Activated CD4-positive, alpha-beta T cell treated with anti-CD3 and anti-CD28 coated beads for 36 hours (primary cell): Measurements from ENCODE around the gene ENO2. TPM values are rescaled to one million over a fixed set of nuclear protein-coding genes. Genes with fewer than 3 reads are reported as not detected.

Experiments
- ATAC-seq: fragments of 200-7000 bp; cut with Tn5 transposase; one replicate; pipeline ENCODE4 v1.10.0; 2021; ENCODE audit warnings: mild to moderate bottlenecking, moderate library complexity
- CTCF ChIA-PET: fragments of 350-600 bp; sonication (Branson Sonifier 250); formaldehyde crosslinking; loops from one replicate; lab custom pipeline; 2021; ENCODE audit warnings: antibody characterized with exemption; lab: Charles Lee
- POLR2A ChIA-PET: fragments of 350-600 bp; sonication (Branson Sonifier 250); formaldehyde crosslinking; loops from one replicate; lab custom pipeline; 2021; ENCODE audit warnings: antibody characterized with exemption, inconsistent platforms; lab: Charles Lee
- DNase-seq: peaks from one replicate; pipeline ENCODE4 v3.0.0-alpha.2; 2020
- H3K27ac Mint-ChIP-seq: one replicate; pipeline ENCODE4 v1.8.0; 2021; ENCODE audit warnings: mixed read lengths
- H3K27me3 Mint-ChIP-seq: one replicate; pipeline ENCODE4 v1.8.0; 2021; ENCODE audit warnings: mixed read lengths
- H3K36me3 Mint-ChIP-seq: one replicate; pipeline ENCODE4 v1.8.0; 2021; ENCODE audit warnings: low read depth, mixed read lengths
- H3K4me1 Mint-ChIP-seq: one replicate; pipeline ENCODE4 v1.8.0; 2021; ENCODE audit warnings: mixed read lengths
- H3K4me3 Mint-ChIP-seq: one replicate; pipeline ENCODE4 v1.8.0; 2021; ENCODE audit warnings: mild to moderate bottlenecking, moderate library complexity, mixed read lengths
- H3K9me3 Mint-ChIP-seq: one replicate; pipeline ENCODE4 v1.8.0; 2021; ENCODE audit warnings: low read depth, mixed read lengths
- intact Hi-C, 2 experiments: fragments of 100-400 bp; cut with DNase I in 1 of 2; cut with micrococcal nuclease in 1 of 2; formaldehyde crosslinking; loops; one replicate each; pipeline versions ENCODE4 v1.14.2 to v1.15.1; 2022 to 2024; cut with DNase I, micrococcal nuclease
- total RNA-seq, 2 experiments: library from RNA; stranded (reverse); gene quantifications; one replicate each; pipeline ENCODE4 v1.2.3, GENCODE V29; 2021

ENO2 gene
- total RNA-seq, 2 experiments from 2014 or later, result 301 to 317 TPM

- intact Hi-C loops, result no loop called here
- peaks cover 23% of the 10 kb centered on the region for H3K36me3 Mint-ChIP-seq
- ChIA-PET CTCF (interaction anchor here (0.6 to 1.6 kb wide), 10 partner anchors 10 to 349 kb away, joined by 3 to 7 read pairs (median 3); partner anchors contain the start of gene USP5), POLR2A (interaction anchor here (1.0 kb wide), 1 partner anchor 31 kb away, joined by 3 read pairs; the partner anchor contains the start of genes C12orf57 and RNU7-1)
- DNase-seq, result no peak
- H3K27me3 Mint-ChIP-seq, result no peaks in the 10 kb centered on the region
- no peak overlapping the region for H3K4me3 Mint-ChIP-seq
- peaks cover 33% of the 10 kb centered on the region for H3K4me1 Mint-ChIP-seq
- H3K27ac Mint-ChIP-seq, result no peak overlapping the region
- H3K9me3 Mint-ChIP-seq, result no peaks in the 10 kb centered on the region
- ATAC-seq, result no peak
Measured at GRCh38 chr12:6912164-6912935, 2.0 kb upstream of the ENO2 start.

DNA sequence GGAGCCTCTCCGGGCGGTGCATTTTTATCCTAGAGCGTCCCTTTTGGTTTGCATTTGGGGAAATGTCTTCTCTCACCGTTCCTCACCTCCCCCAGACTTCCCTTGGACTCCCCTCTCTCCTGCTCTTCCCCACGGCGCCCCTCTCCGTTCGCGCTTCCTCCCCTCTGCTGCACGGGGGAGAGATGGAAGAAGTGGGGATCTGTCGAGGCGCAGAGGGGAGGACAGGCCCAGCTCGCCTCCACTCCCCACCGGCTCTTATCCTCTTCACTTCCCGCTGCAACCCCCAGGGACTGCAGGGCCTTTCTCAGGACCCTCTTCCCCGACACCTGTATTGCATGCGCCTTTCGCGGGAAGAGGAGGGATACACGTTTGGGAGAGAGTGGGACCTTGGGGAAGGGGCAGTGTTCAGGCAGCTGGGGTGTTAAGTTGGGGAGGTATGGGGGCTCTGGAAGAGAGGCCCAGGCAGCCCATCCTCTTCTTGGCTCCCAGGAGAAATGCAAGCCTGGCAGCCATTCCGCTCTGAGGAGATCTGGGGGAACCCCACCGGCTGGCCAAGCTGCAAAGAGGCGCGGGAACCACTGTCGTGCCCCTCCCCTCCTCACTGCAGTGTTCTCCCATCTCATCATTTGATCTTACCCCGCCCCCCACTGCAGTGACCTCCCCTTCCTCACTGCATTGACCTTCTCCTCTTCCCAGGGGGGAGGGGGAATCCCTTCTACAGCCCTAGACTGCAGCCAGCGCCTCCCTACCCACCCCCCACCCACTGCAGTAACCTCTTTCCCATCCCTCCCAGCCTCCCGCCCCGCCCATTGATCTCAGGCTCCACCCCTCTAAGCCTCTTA lies 788 bp downstream of the ENO2 start:
- CTCF ChIA-PET, result interaction anchor here (0.6 to 1.5 kb wide), 5 partner anchors 9 to 1034 kb away, joined by 3 to 6 read pairs (median 3); no protein-coding TSS in a partner anchor
- Mint-ChIP-seq H3K27ac (peak overlapping the region; percentile 78), H3K9me3 (no peaks in the 10 kb centered on the region), H3K4me3 (peak overlapping the region; percentile 98), H3K27me3 (no peaks in the 10 kb centered on the region), H3K4me1 (peaks cover 38% of the 10 kb centered on the region), H3K36me3 (peaks cover 40% of the 10 kb centered on the region)
- peak; percentile 54 for DNase-seq
- intact Hi-C loops, result loop anchor here (1.0 to 2.0 kb wide), 6 partner anchors 14 to 104 kb away; partner anchors contain the start of genes SPSB2 (in 2 of the 2) and LPCAT3 (in 1 of the 2)
- POLR2A ChIA-PET, result interaction anchor here (0.6 to 1.8 kb wide), 4 partner anchors 24 to 396 kb away, joined by 3 to 8 read pairs (median 3); partner anchors contain the start of genes C12orf57 and RNU7-1
- ATAC-seq, result no peak

GRCh38 chr12:6915789-6916285 lies 1.5 kb downstream of the ENO2 start:
- H3K9me3 Mint-ChIP-seq, result no peaks in the 10 kb centered on the region
- H3K36me3 Mint-ChIP-seq, result peaks cover 40% of the 10 kb centered on the region
- peak overlapping the region; percentile 98 for H3K4me3 Mint-ChIP-seq
- intact Hi-C loops, result loop anchor here (2.0 kb wide), 3 partner anchors 13 to 103 kb away; partner anchors contain the start of genes LPCAT3 (in 1 of the 2) and SPSB2 (in 1 of the 2)
- POLR2A ChIA-PET, result no interaction called here
- H3K27me3 Mint-ChIP-seq, result no peaks in the 10 kb centered on the region
- no peak for ATAC-seq
- H3K27ac Mint-ChIP-seq, result peak overlapping the region; percentile 78
- CTCF ChIA-PET, result interaction anchor here (0.7 to 1.5 kb wide), 3 partner anchors 8 to 378 kb away, joined by 3 read pairs; no protein-coding TSS in a partner anchor
- no peak for DNase-seq
- H3K4me1 Mint-ChIP-seq, result peaks cover 38% of the 10 kb centered on the region

GRCh38 chr12:6916426-6917200 lies 2.2 kb downstream of the ENO2 start:
- H3K4me1 Mint-ChIP-seq, result peaks cover 38% of the 10 kb centered on the region
- CTCF ChIA-PET, result interaction anchor here (0.6 to 1.5 kb wide), 7 partner anchors 7 to 1015 kb away, joined by 3 to 4 read pairs (median 3); no protein-coding TSS in a partner anchor
- no peak for DNase-seq
- no peaks in the 10 kb centered on the region for H3K9me3 Mint-ChIP-seq
- ATAC-seq, result no peak
- H3K27ac Mint-ChIP-seq, result no peak overlapping the region
- POLR2A ChIA-PET, result interaction anchor here (1.1 kb wide), 1 partner anchor 46 kb away, joined by 3 read pairs; no protein-coding TSS in a partner anchor
- intact Hi-C loops, result no loop called here
- peak overlapping the region; percentile 98 for H3K4me3 Mint-ChIP-seq
- H3K36me3 Mint-ChIP-seq, result peaks cover 43% of the 10 kb centered on the region
- H3K27me3 Mint-ChIP-seq, result no peaks in the 10 kb centered on the region

DNA sequence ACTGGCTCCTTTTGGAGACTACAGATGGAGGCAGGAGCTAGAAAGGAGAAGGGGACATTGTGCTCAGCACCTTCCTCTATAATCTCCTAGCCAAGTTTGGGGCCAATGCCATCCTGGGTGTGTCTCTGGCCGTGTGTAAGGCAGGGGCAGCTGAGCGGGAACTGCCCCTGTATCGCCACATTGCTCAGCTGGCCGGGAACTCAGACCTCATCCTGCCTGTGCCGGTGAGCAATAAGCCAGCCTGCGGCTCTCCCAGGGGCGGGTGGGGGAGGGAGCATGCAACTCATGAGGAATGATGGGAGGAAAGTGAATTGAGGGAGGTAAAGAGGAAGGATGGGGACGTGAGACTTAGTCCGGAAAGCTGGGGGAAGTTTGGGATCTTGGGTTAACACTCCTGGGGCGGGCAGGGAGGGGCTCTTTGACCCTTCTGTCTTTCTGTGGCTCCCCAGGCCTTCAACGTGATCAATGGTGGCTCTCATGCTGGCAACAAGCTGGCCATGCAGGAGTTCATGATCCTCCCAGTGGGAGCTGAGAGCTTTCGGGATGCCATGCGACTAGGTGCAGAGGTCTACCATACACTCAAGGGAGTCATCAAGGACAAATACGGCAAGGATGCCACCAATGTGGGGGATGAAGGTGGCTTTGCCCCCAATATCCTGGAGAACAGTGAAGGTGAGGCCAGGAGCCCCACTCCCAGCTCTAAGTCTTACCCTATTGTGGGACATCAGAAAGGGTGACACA lies 3.3 kb downstream of the ENO2 start:
- ChIA-PET POLR2A (interaction anchor here (0.8 to 1.1 kb wide), 3 partner anchors 20 to 47 kb away, joined by 3 read pairs; partner anchors contain the start of gene RNU7-1), CTCF (interaction anchor here (0.6 to 1.3 kb wide), 4 partner anchors 11 to 1014 kb away, joined by 3 to 5 read pairs (median 3); no protein-coding TSS in a partner anchor)
- no peak for DNase-seq
- peaks cover 51% of the 10 kb centered on the region for H3K36me3 Mint-ChIP-seq
- H3K27ac Mint-ChIP-seq, result no peak overlapping the region
- no peaks in the 10 kb centered on the region for H3K9me3 Mint-ChIP-seq
- H3K27me3 Mint-ChIP-seq, result no peaks in the 10 kb centered on the region
- H3K4me1 Mint-ChIP-seq, result peaks cover 37% of the 10 kb centered on the region
- intact Hi-C loops, result no loop called here
- H3K4me3 Mint-ChIP-seq, result no peak overlapping the region
- no peak for ATAC-seq

- Mint-ChIP-seq H3K4me3 (no peak overlapping the region), H3K9me3 (no peaks in the 10 kb centered on the region), H3K36me3 (peaks cover 59% of the 10 kb centered on the region), H3K27ac (peak overlapping the region; percentile 38), H3K4me1 (peaks cover 31% of the 10 kb centered on the region), H3K27me3 (no peaks in the 10 kb centered on the region)
- intact Hi-C loops, result no loop called here
- ChIA-PET CTCF (interaction anchor here (0.6 to 1.4 kb wide), 2 partner anchors 28 to 52 kb away, joined by 3 to 5 read pairs; partner anchors contain the start of gene TPI1), POLR2A (no interaction called here)
- no peak for ATAC-seq
- no peak for DNase-seq
Measured at GRCh38 chr12:6919588-6919987, 5.2 kb downstream of the ENO2 start.

DNA sequence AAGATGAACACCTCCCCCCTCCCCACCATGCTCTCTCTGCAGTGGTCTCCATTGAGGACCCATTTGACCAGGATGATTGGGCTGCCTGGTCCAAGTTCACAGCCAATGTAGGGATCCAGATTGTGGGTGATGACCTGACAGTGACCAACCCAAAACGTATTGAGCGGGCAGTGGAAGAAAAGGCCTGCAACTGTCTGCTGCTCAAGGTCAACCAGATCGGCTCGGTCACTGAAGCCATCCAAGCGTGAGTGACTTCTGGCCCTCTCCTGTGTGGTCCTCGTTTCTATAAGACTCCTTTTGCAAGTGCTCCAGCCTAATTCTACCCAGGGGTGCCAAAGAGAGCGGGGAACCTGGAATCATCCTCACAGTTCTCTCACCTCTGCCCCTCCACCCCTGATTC lies 7.2 kb downstream of the ENO2 start:
- intact Hi-C loops, result no loop called here
- CTCF ChIA-PET, result interaction anchor here (0.6 to 1.3 kb wide), 6 partner anchors 9 to 223 kb away, joined by 3 to 5 read pairs (median 4); partner anchors contain the start of gene LRRC23
- DNase-seq (no peak), ATAC-seq (no peak)
- Mint-ChIP-seq H3K4me3 (no peak overlapping the region), H3K9me3 (no peaks in the 10 kb centered on the region), H3K27me3 (no peaks in the 10 kb centered on the region), H3K4me1 (peaks cover 28% of the 10 kb centered on the region), H3K36me3 (peaks cover 45% of the 10 kb centered on the region), H3K27ac (no peak overlapping the region)
- POLR2A ChIA-PET, result interaction anchor here (1.3 kb wide), 1 partner anchor 22 kb away, joined by 5 read pairs; the partner anchor contains the start of genes C12orf57 and RNU7-1

DNA sequence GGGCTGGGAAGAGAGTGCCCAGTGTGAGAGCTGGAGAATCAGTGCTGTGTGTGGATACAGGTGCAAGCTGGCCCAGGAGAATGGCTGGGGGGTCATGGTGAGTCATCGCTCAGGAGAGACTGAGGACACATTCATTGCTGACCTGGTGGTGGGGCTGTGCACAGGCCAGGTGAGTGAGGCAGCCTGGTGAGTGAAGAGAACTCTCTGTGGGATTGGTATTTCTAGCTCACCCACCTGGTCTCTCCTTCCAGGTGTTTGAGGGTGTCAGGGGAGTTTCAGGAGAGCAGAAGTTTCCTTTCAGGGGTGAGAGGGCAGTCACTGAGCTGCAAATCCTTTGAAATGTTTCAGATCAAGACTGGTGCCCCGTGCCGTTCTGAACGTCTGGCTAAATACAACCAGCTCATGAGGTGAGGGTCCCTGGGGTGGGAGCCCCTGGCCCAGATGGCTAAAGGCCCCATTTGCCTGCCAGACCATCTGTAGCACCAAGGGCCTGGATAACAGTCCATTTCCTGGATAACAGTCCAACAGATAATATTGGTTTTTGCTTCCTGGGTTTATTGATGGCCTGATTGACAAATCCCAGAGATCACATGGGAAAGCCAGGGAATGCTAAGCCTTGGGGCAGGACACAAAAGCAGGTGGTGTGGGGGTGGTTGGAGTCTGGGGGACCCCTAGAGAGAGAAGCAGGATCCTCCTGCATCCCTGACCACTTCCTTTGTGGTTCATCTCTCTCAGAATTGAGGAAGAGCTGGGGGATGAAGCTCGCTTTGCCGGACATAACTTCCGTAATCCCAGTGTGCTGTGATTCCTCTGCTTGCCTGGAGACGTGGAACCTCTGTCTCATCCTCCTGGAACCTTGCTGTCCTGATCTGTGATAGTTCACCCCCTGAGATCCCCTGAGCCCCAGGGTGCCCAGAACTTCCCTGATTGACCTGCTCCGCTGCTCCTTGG lies 7.9 kb downstream of the ENO2 start:
- H3K4me3 Mint-ChIP-seq, result no peak overlapping the region
- DNase-seq (no peak), ATAC-seq (no peak)
- intact Hi-C loops, result no loop called here
- ChIA-PET POLR2A (interaction anchor here (1.3 kb wide), 1 partner anchor 22 kb away, joined by 5 read pairs; the partner anchor contains the start of genes C12orf57 and RNU7-1), CTCF (interaction anchor here (0.6 to 1.3 kb wide), 9 partner anchors 10 to 387 kb away, joined by 3 to 5 read pairs (median 3); partner anchors contain the start of gene LRRC23)
- peaks cover 31% of the 10 kb centered on the region for H3K4me1 Mint-ChIP-seq
- H3K36me3 Mint-ChIP-seq, result peaks cover 39% of the 10 kb centered on the region
- no peak overlapping the region for H3K27ac Mint-ChIP-seq
- H3K27me3 Mint-ChIP-seq, result no peaks in the 10 kb centered on the region
- no peaks in the 10 kb centered on the region for H3K9me3 Mint-ChIP-seq
